Endodermal cell (in vitro differentiated cells): ENCODE data around the gene CLK4. TPM values are rescaled to one million over a fixed set of nuclear protein-coding genes. Genes with fewer than 3 reads are reported as not detected.

Source experiments
- DNase-seq: peaks from one replicate; pipeline ENCODE4 v3.0.0-alpha.2; 2017
- H3K27ac ChIP-seq: 2 replicates; pipeline ENCODE4 v1.5.1; 2013; ENCODE audit warnings: mild to moderate bottlenecking, low read depth, low read length, moderate library complexity
- H3K27me3 ChIP-seq: 2 replicates; pipeline ENCODE4 v1.6.1; 2013; ENCODE audit warnings: mild to moderate bottlenecking, low read length, moderate library complexity; ENCODE audit not compliant: insufficient read depth, control insufficient read depth, poor library complexity, severe bottlenecking
- H3K36me3 ChIP-seq: 2 replicates; pipeline ENCODE4 v1.7.0; 2013; ENCODE audit warnings: mild to moderate bottlenecking, low read length, moderate library complexity; ENCODE audit not compliant: control insufficient read depth, insufficient read depth
- H3K4me1 ChIP-seq: one replicate; pipeline ENCODE4 v1.7.0; 2013; ENCODE audit warnings: low read length; ENCODE audit not compliant: control insufficient read depth, insufficient read depth
- H3K4me3 ChIP-seq: 2 replicates; pipeline ENCODE4 v1.5.1; 2013; ENCODE audit warnings: mild to moderate bottlenecking, low read length, moderate library complexity
- H3K9ac ChIP-seq: 2 replicates; pipeline ENCODE4 v1.6.1; 2013; ENCODE audit warnings: mild to moderate bottlenecking, low read length, moderate library complexity; ENCODE audit not compliant: poor library complexity, severe bottlenecking; ENCODE audit errors: extremely low read depth
- H3K9me3 ChIP-seq: 2 replicates; pipeline ENCODE4 v1.6.1; 2013; ENCODE audit warnings: mild to moderate bottlenecking, low read length, moderate library complexity; ENCODE audit not compliant: control insufficient read depth
- H3K27ac Mint-ChIP-seq: 2 replicates; pipeline ENCODE4 v1.8.0; 2020; ENCODE audit warnings: mixed read lengths
- H3K27me3 Mint-ChIP-seq: 2 replicates; pipeline ENCODE4 v1.8.0; 2021; ENCODE audit warnings: mild to moderate bottlenecking, mixed read lengths; ENCODE audit not compliant: insufficient read depth
- H3K36me3 Mint-ChIP-seq: 2 replicates; pipeline ENCODE4 v1.8.0; 2020; ENCODE audit warnings: low read depth, mixed read lengths
- H3K4me1 Mint-ChIP-seq: 2 replicates; pipeline ENCODE4 v1.8.0; 2020; ENCODE audit warnings: mixed read lengths
- H3K4me3 Mint-ChIP-seq: 2 replicates; pipeline ENCODE4 v1.8.0; 2020; ENCODE audit warnings: mild to moderate bottlenecking, moderate library complexity, mixed read lengths
- H3K9me3 Mint-ChIP-seq: 2 replicates; pipeline ENCODE4 v1.8.0; 2020; ENCODE audit warnings: mild to moderate bottlenecking, mixed read lengths
- WGBS, 2 experiments: methylation state at CpG; one replicate each; pipeline versions ENCODE4 v1.1.5 to v1.1.7; 2013; ENCODE audit warnings: missing lambda C conversion rate in 2 of 2, mixed read lengths in 1 of 2; ENCODE audit not compliant: insufficient coverage in 1 of 2, insufficient read length in 1 of 2; 5-methylcytosine and 5-hydroxymethylcytosine counted together
- total RNA-seq, 2 donors: library from RNA; stranded (reverse); fragmentation: NEBNext Ultra II Directional in 1 of 2; extraction: Animal tissue kit (Norgen Biotek cat#: 25700) in 1 of 2; gene quantifications; 2 replicates in 1 of 2; 3 replicates in 1 of 2; pipeline ENCODE4 v1.2.1, GENCODE V29; 2021
- TF ChIP-seq, protein P1 (sequence below): fragments of 200-600 bp; sonication (generic); conservative IDR thresholded peaks from 2 replicates; pipeline ENCODE4 v1.5.0; 2021; ENCODE audit warnings: antibody characterized with exemption, mild to moderate bottlenecking

CLK4 gene
- total RNA-seq, 2 donors from 2014 or later = 14.9 to 19.4 TPM

DNA sequence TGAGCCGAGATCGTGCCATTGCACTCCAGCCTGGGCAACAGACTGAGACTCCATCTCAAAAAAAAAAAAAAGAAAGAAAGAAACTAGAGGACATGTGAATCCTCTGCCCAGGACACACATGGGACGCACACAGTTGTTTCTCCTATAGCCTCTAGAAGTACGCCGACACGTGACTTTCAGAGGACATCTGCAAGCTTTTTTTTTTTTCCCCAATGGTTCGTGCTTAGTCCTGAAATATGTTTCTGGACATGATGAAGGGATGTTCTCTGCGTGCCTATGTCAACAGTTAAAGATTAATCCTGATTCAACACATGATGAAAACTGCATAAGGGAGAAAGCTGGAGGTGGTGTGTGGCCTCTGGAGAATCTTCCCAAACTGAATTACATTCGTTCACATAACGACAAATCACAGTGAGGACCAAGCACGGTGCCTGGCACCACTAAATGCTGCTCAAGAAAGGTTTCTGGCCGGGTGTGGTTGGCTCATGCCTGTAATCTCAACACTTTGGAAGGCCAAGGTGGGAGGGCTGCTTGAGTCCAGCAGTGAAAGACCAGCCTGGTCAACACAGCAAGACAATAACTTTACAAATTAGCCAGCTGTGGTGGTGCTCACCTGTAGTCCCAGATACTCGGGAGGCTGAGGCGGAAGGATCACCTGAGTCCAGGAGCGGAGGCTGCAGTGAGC lies 46.4 kb downstream of the CLK4 start:
- no peaks in the 10 kb centered on the region for H3K27me3 ChIP-seq
- no peak overlapping the region for H3K4me3 ChIP-seq
- H3K36me3 ChIP-seq = peaks cover 8% of the 10 kb centered on the region
- H3K27ac ChIP-seq = no peak overlapping the region
- DNase-seq = no peak
- H3K4me3 Mint-ChIP-seq = no peak overlapping the region
- H3K9ac ChIP-seq = no peak overlapping the region
- peaks cover 5% of the 10 kb centered on the region for H3K9me3 ChIP-seq
- peaks cover 24% of the 10 kb centered on the region for H3K36me3 Mint-ChIP-seq
- H3K9me3 Mint-ChIP-seq = peaks cover 3% of the 10 kb centered on the region
- H3K4me1 Mint-ChIP-seq = peaks cover 23% of the 10 kb centered on the region
- H3K27ac Mint-ChIP-seq = no peak overlapping the region
- TF ChIP-seq, protein P1, sequence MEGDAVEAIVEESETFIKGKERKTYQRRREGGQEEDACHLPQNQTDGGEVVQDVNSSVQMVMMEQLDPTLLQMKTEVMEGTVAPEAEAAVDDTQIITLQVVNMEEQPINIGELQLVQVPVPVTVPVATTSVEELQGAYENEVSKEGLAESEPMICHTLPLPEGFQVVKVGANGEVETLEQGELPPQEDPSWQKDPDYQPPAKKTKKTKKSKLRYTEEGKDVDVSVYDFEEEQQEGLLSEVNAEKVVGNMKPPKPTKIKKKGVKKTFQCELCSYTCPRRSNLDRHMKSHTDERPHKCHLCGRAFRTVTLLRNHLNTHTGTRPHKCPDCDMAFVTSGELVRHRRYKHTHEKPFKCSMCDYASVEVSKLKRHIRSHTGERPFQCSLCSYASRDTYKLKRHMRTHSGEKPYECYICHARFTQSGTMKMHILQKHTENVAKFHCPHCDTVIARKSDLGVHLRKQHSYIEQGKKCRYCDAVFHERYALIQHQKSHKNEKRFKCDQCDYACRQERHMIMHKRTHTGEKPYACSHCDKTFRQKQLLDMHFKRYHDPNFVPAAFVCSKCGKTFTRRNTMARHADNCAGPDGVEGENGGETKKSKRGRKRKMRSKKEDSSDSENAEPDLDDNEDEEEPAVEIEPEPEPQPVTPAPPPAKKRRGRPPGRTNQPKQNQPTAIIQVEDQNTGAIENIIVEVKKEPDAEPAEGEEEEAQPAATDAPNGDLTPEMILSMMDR = no peak
- peaks cover 4% of the 10 kb centered on the region for H3K27me3 Mint-ChIP-seq
- peaks cover 5% of the 10 kb centered on the region for H3K4me1 ChIP-seq
- 92 to 94% methylated on average over 15 of the region's 15 CpGs for WGBS, 2 experiments

DNA sequence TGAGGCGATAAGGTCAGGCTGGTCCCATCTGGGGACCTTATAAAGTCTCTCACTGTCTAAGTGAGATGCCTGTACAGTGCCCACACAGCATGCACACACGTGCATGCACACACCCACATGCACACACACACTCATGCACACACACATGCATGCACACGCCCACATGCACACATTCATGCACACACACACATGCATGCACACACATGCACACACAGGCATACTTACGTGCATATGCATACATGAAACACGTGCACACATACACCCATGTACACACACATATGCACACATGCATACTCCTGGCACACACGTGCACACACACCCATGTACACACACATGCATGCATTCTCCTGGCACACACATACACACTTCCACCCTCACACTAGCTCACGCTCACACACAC lies 48.9 kb downstream of the CLK4 start:
- peaks cover 4% of the 10 kb centered on the region for H3K27me3 Mint-ChIP-seq

DNA sequence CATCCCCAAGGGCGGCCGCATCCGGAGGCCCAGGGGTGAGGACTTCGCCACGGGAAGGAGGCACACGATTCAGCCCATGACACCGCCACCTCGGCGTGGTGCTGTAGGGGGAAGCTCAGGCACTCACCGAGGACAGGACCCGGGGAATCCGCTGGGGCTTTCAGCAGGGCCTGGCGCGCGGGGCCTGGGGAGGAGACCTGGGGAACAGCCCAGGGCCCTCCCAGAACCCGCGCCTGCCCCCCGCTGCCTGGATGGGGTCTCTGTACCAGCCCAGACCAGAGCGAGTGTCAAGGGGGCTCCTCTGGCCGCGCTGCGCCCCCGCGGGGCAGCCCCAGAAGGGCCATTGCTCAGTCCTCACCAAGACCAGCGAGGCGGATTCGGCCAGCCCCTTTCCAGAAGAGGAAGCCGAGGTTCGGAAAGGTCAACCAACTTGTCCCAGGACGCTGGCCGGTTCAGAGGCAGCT lies 49.4 kb downstream of the CLK4 start:
- Histone ChIP-seq H3K9me3 (peaks cover 13% of the 10 kb centered on the region), H3K27me3 (no peaks in the 10 kb centered on the region), H3K36me3 (peaks cover 16% of the 10 kb centered on the region), H3K4me1 (peaks cover 6% of the 10 kb centered on the region), H3K4me3 (peak overlapping the region; percentile 60), H3K9ac (peak overlapping the region; percentile 15), H3K27ac (no peak overlapping the region)
- peaks cover 35% of the 10 kb centered on the region for H3K36me3 Mint-ChIP-seq
- WGBS, 2 experiments = 45 to 50% methylated on average over 23 to 31 of the region's 31 CpGs
- TF ChIP-seq, protein P1 = peak; percentile 51
- H3K27me3 Mint-ChIP-seq = peaks cover 4% of the 10 kb centered on the region
- peaks cover 9% of the 10 kb centered on the region for H3K9me3 Mint-ChIP-seq
- peak; percentile 87 for DNase-seq
- peak overlapping the region; percentile 95 for H3K27ac Mint-ChIP-seq
- peaks cover 21% of the 10 kb centered on the region for H3K4me1 Mint-ChIP-seq
- H3K4me3 Mint-ChIP-seq = peak overlapping the region; percentile 70

More for the DNA sequence above, 48.9 kb downstream of the CLK4 start:
- Mint-ChIP-seq H3K36me3 (peaks cover 29% of the 10 kb centered on the region), H3K9me3 (peaks cover 4% of the 10 kb centered on the region), H3K4me3 (no peak overlapping the region), H3K27ac (no peak overlapping the region), H3K4me1 (peaks cover 25% of the 10 kb centered on the region)
- TF ChIP-seq, protein P1 = no peak
- 95 to 98% methylated on average over 7 of the region's 7 CpGs for WGBS, 2 experiments
- Histone ChIP-seq H3K9ac (no peak overlapping the region), H3K27me3 (no peaks in the 10 kb centered on the region), H3K27ac (no peak overlapping the region), H3K9me3 (peaks cover 7% of the 10 kb centered on the region), H3K36me3 (peaks cover 11% of the 10 kb centered on the region), H3K4me3 (no peak overlapping the region), H3K4me1 (peaks cover 6% of the 10 kb centered on the region)
- DNase-seq = peak; percentile 49
